HG02852 (cell line): ENCODE data around the gene PRH2.

Experiments
- ATAC-seq: cut with Tn5 transposase; IDR thresholded peaks from one replicate; pipeline ENCODE4 v1.9.1; 2021; ENCODE audit warnings: mild to moderate bottlenecking, moderate library complexity; ENCODE audit not compliant: unreplicated experiment

Gene PRH2

GRCh38 chr12:10959804-10960203, 30.8 kb downstream of the PRH2 start:
- ATAC-seq, result no peak

- ATAC-seq, result no peak
Observed at GRCh38 chr12:10960211-10960610, 31.2 kb downstream of the PRH2 start.

- ATAC-seq, result no peak
Observed at GRCh38 chr12:10965476-10965875, 36.4 kb downstream of the PRH2 start.

- ATAC-seq, result no peak
Observed at GRCh38 chr12:10966314-10966713, 37.3 kb downstream of the PRH2 start.

GRCh38 chr12:10967409-10967808, 38.4 kb downstream of the PRH2 start:
- ATAC-seq, result no peak

- ATAC-seq, result no peak
Observed at GRCh38 chr12:10968765-10969456, 39.9 kb downstream of the PRH2 start.

- ATAC-seq, result no peak
Observed at GRCh38 chr12:10974965-10975364, 45.9 kb downstream of the PRH2 start.

- no peak for ATAC-seq
Observed at GRCh38 chr12:10982244-10982643, 53.2 kb downstream of the PRH2 start.
